H1 (cell line): ENCODE measurements around the gene CYP1A2. TPM values are rescaled to one million over a fixed set of nuclear protein-coding genes. Genes with fewer than 3 reads are reported as not detected.

Source experiments
- CTCF ChIA-PET: fragments of 300-600 bp; sonication (Branson Sonifier 250); formaldehyde crosslinking; loops from one replicate; lab custom pipeline; 2021; ENCODE audit not compliant: partially characterized antibody; lab: Charles Lee
- POLR2A ChIA-PET: fragments of 300-600 bp; sonication (Branson Sonifier 250); formaldehyde crosslinking; loops from one replicate; lab custom pipeline; 2021; ENCODE audit warnings: inconsistent platforms; ENCODE audit not compliant: partially characterized antibody; lab: Charles Lee
- DNase-seq, 2 experiments: peaks; one replicate each; pipeline versions ENCODE4 v3.0.0 to v3.0.0-alpha.2; 2010 to 2022; ENCODE audit warnings: low spot score in 2 of 2, low read depth in 1 of 2, mixed read lengths in 1 of 2
- FAIRE-seq: peaks from 2 replicates; lab custom pipeline; 2011; peaks lifted over from hg19 to GRCh38; lab: Jason Lieb, UNC
- H2AFZ ChIP-seq: 2 replicates; pipeline ENCODE4 v1.8.1; 2012; ENCODE audit warnings: low read length, inconsistent platforms
- H2AK5ac ChIP-seq: 2 replicates; pipeline ENCODE4 v1.6.1; 2013; ENCODE audit warnings: low read depth, low read length
- H2BK120ac ChIP-seq: replicated peaks from 2 replicates; pipeline ENCODE3; 2013; ENCODE audit warnings: low read depth, low read length, inconsistent platforms
- H2BK12ac ChIP-seq: 2 replicates; pipeline ENCODE4 v1.6.1; 2013; ENCODE audit warnings: low read depth, low read length
- H2BK15ac ChIP-seq: 2 replicates; pipeline ENCODE4 v1.6.1; 2013; ENCODE audit warnings: low read length
- H2BK20ac ChIP-seq: 2 replicates; pipeline ENCODE4 v1.6.1; 2013; ENCODE audit warnings: low read length
- H2BK5ac ChIP-seq: 2 replicates; pipeline ENCODE4 v1.6.1; 2013; ENCODE audit warnings: low read depth, low read length
- H3K14ac ChIP-seq: 2 replicates; pipeline ENCODE4 v1.6.1; 2013; ENCODE audit warnings: inconsistent platforms; ENCODE audit not compliant: insufficient read length
- H3K18ac ChIP-seq: 2 replicates; pipeline ENCODE4 v1.6.1; 2013; ENCODE audit warnings: low read length; ENCODE audit errors: extremely low read depth
- H3K23ac ChIP-seq: 2 replicates; pipeline ENCODE4 v1.6.1; 2013; ENCODE audit warnings: inconsistent platforms; ENCODE audit not compliant: insufficient read length
- H3K23me2 ChIP-seq: 2 replicates; pipeline ENCODE4 v1.6.1; 2013; ENCODE audit warnings: low read depth, low read length
- H3K27ac ChIP-seq: 2 replicates; pipeline ENCODE4 v1.6.1; 2011; ENCODE audit warnings: low read depth, low read length, inconsistent platforms
- H3K27me3 ChIP-seq, 4 experiments: replicated peaks in 1 of 4; 1 replicate in 1 of 4; 2 replicates in 3 of 4; pipeline versions ENCODE4 v1.6.1 to v1.8.1; 2011 to 2013; ENCODE audit warnings: low read length in 3 of 4, mild to moderate bottlenecking in 3 of 4, inconsistent platforms in 2 of 4, mixed read lengths in 2 of 4, moderate library complexity in 1 of 4; ENCODE audit not compliant: control insufficient read depth in 3 of 4, insufficient read depth in 3 of 4; ENCODE audit errors: extremely low read depth in 1 of 4
- H3K36me3 ChIP-seq, 4 experiments: 2 replicates each; pipeline versions ENCODE4 v1.6.1 to v1.8.1; 2011 to 2013; ENCODE audit warnings: mild to moderate bottlenecking in 4 of 4, low read length in 3 of 4, moderate library complexity in 2 of 4, control low read depth in 1 of 4, inconsistent platforms in 1 of 4; ENCODE audit not compliant: insufficient read depth in 4 of 4, control insufficient read depth in 2 of 4
- H3K4ac ChIP-seq: replicated peaks from 2 replicates; pipeline ENCODE3; 2013; ENCODE audit warnings: low read length, low read depth, mixed read lengths, inconsistent platforms; ENCODE audit not compliant: insufficient read length
- H3K4me1 ChIP-seq, 4 experiments: replicated peaks in 1 of 4; 1 replicate in 1 of 4; 2 replicates in 3 of 4; pipeline versions ENCODE4 v1.6.1 to v1.8.1; 2011 to 2013; ENCODE audit warnings: low read length in 3 of 4, inconsistent platforms in 2 of 4, mixed read lengths in 1 of 4; ENCODE audit not compliant: insufficient read depth in 4 of 4, control insufficient read depth in 3 of 4
- H3K4me2 ChIP-seq, 2 experiments: 2 replicates each; pipeline versions ENCODE4 v1.6.1 to v1.8.1; 2011 to 2013; ENCODE audit warnings: low read depth in 2 of 2, low read length in 2 of 2, control low read depth in 1 of 2, inconsistent platforms in 1 of 2, mild to moderate bottlenecking in 1 of 2; ENCODE audit not compliant: insufficient read depth in 1 of 2
- H3K4me3 ChIP-seq, 4 experiments: fragments of 200-600, 300-600 bp in 1 of 4; sonication (generic), shearing (Covaris generic), sonication (Bioruptor Twin) in 1 of 4; 2 replicates each; pipeline versions ENCODE4 v1.5.1 to v1.8.1; 2011 to 2016; ENCODE audit warnings: low read length in 4 of 4, low read depth in 3 of 4, control low read depth in 2 of 4, inconsistent platforms in 2 of 4, mild to moderate bottlenecking in 2 of 4, mixed read lengths in 1 of 4, moderate library complexity in 1 of 4; ENCODE audit not compliant: insufficient read depth in 2 of 4; ENCODE audit errors: extremely low read depth in 1 of 4
- H3K56ac ChIP-seq: replicated peaks from 2 replicates; pipeline ENCODE3; 2013; ENCODE audit warnings: low read depth, mild to moderate bottlenecking, mixed read lengths, low read length, inconsistent platforms; ENCODE audit not compliant: insufficient read length
- H3K79me1 ChIP-seq: 2 replicates; pipeline ENCODE4 v1.6.1; 2013; ENCODE audit warnings: low read depth, low read length, control low read depth
- H3K79me2 ChIP-seq, 2 experiments: 2 replicates each; pipeline versions ENCODE4 v1.6.1 to v1.8.1; 2012 to 2013; ENCODE audit warnings: low read length in 2 of 2, mild to moderate bottlenecking in 2 of 2, inconsistent platforms in 1 of 2; ENCODE audit not compliant: insufficient read depth in 2 of 2, control insufficient read depth in 1 of 2
- H3K9ac ChIP-seq, 4 experiments: replicated peaks in 1 of 4; 1 replicate in 1 of 4; 2 replicates in 3 of 4; pipeline versions ENCODE4 v1.6.1 to v1.8.1; 2011 to 2013; ENCODE audit warnings: low read depth in 3 of 4, low read length in 3 of 4, control low read depth in 2 of 4, mild to moderate bottlenecking in 2 of 4, moderate library complexity in 2 of 4, inconsistent platforms in 1 of 4; ENCODE audit errors: extremely low read depth in 1 of 4
- H3K9me3 ChIP-seq, 2 experiments: 2 replicates each; pipeline versions ENCODE4 v1.6.1 to v1.8.1; 2012 to 2013; ENCODE audit warnings: mild to moderate bottlenecking in 2 of 2, moderate library complexity in 2 of 2, control low read depth in 1 of 2, inconsistent platforms in 1 of 2, low read depth in 1 of 2, low read length in 1 of 2, mixed read lengths in 1 of 2; ENCODE audit not compliant: insufficient read depth in 2 of 2
- H4K20me1 ChIP-seq, 2 experiments: replicated peaks in 1 of 2; 2 replicates each; pipeline versions ENCODE3 to v1.8.1; 2011 to 2013; ENCODE audit warnings: inconsistent platforms in 2 of 2, low read length in 2 of 2, mild to moderate bottlenecking in 1 of 2; ENCODE audit not compliant: insufficient read depth in 2 of 2, control insufficient read depth in 1 of 2
- H4K5ac ChIP-seq: 2 replicates; pipeline ENCODE4 v1.6.1; 2013; ENCODE audit warnings: low read length, low read depth, mixed read lengths, inconsistent platforms; ENCODE audit not compliant: insufficient read length
- H4K8ac ChIP-seq: 2 replicates; pipeline ENCODE4 v1.8.0; 2013; ENCODE audit warnings: mild to moderate bottlenecking, moderate library complexity, low read length, inconsistent platforms; ENCODE audit not compliant: insufficient read depth; ENCODE audit errors: extremely low read depth
- H4K91ac ChIP-seq: replicated peaks from 2 replicates; pipeline ENCODE3; 2013; ENCODE audit warnings: low read length, mixed read lengths, inconsistent platforms; ENCODE audit not compliant: insufficient read length
- ATF2 ChIP-seq: IDR thresholded peaks from 2 replicates; pipeline ENCODE4 v1.6.1; 2012; ENCODE audit warnings: low read length, inconsistent platforms
- CHD2 ChIP-seq: IDR thresholded peaks from 2 replicates; pipeline ENCODE4 v1.6.1; 2012; ENCODE audit warnings: low read length, improper control_type of control experiment
- CREB1 ChIP-seq: IDR thresholded peaks from 2 replicates; pipeline ENCODE4 v1.6.1; 2012; ENCODE audit warnings: inconsistent platforms
- RFX5 ChIP-seq: IDR thresholded peaks from 2 replicates; pipeline ENCODE4 v1.6.1; 2011; ENCODE audit warnings: low read depth, low read length, improper control_type of control experiment, borderline replicate concordance
- RXRA ChIP-seq: IDR thresholded peaks from 2 replicates; pipeline ENCODE4 v1.6.1; 2011; ENCODE audit warnings: low read depth, mild to moderate bottlenecking, low read length, moderate library complexity; ENCODE audit not compliant: insufficient read depth
- SIN3A ChIP-seq, 2 experiments: IDR thresholded peaks in 1 of 2; conservative IDR thresholded peaks in 1 of 2; 2 replicates each; pipeline ENCODE4 v1.6.1; 2011 to 2012; ENCODE audit warnings: low read length in 2 of 2, improper control_type of control experiment in 1 of 2, low read depth in 1 of 2, mild to moderate bottlenecking in 1 of 2
- SP1 ChIP-seq: IDR thresholded peaks from 2 replicates; pipeline ENCODE4 v1.6.1; 2011; ENCODE audit warnings: low read depth, low read length
- SP4 ChIP-seq: IDR thresholded peaks from 2 replicates; pipeline ENCODE4 v1.6.1; 2012; ENCODE audit warnings: low read length, inconsistent platforms
- TBP ChIP-seq: IDR thresholded peaks from 2 replicates; pipeline ENCODE4 v1.6.1; 2011; ENCODE audit warnings: low read depth, low read length, improper control_type of control experiment
- WGBS, 2 experiments: shearing (Covaris generic) in 1 of 2; methylation state at CpG; one replicate each; pipeline versions ENCODE4 v1.1.6 to v1.1.7; 2013 to 2015; ENCODE audit warnings: low lambda C conversion rate in 2 of 2, mixed read lengths in 2 of 2, inconsistent platforms in 1 of 2, low coverage in 1 of 2, missing lambda C conversion rate in 1 of 2; ENCODE audit not compliant: insufficient replicate concordance in 2 of 2, insufficient coverage in 1 of 2, insufficient read length in 1 of 2; ENCODE audit errors: extremely low coverage in 1 of 2, missing lambda C conversion rate in 1 of 2; 5-methylcytosine and 5-hydroxymethylcytosine counted together
- polyA plus RNA-seq, 7 experiments: library from polyadenylated mRNA; depleted of rRNA in 3 of 7; stranded (reverse) in 5 of 7; unstranded in 2 of 7; fragments of >200 nt in 5 of 7; fragments of 200-250 nt in 2 of 7; gene quantifications; 1 replicate in 5 of 7; 2 replicates in 1 of 7; 4 replicates in 1 of 7; pipeline versions ENCODE4 v1.2.1 to v1.2.3, GENCODE V29; 2011 to 2013; ENCODE audit warnings: missing spikeins in 2 of 7, mixed read lengths in 2 of 7
- total RNA-seq: library from RNA; stranded (reverse); fragmentation: NEBNext Ultra II Directional; extraction: Animal tissue kit (Norgen Biotek cat#: 25700); gene quantifications from 2 replicates; pipeline ENCODE4 v1.2.1, GENCODE V29; 2021
- TF ChIP-seq, protein P1 (sequence below): IDR thresholded peaks from 2 replicates; pipeline ENCODE4 v1.6.1; 2012; ENCODE audit warnings: inconsistent platforms

Gene CYP1A2
- total and polyA plus RNA-seq, 2 of the 8 experiments (the other 6 are each of a cell fraction or from before 2014, with no cell fraction given) = not detected

- H3K27me3 ChIP-seq = no peaks in the 10 kb centered on the region
- POLR2A ChIA-PET = interaction anchor here (0.6 to 1.6 kb wide), 2 partner anchors 179 to 320 kb away, joined by 4 read pairs; no protein-coding TSS in a partner anchor
These were observed 54.3 kb downstream of the CYP1A2 start for GRCh38 chr15:74802862-74803447.

More at GRCh38 chr15:74802862-74803447, 54.3 kb downstream of the CYP1A2 start:
- Histone ChIP-seq H2BK15ac (no peak overlapping the region), H3K27ac (no peak overlapping the region), H3K23ac (no peak overlapping the region), H3K9ac (no peak overlapping the region), H3K79me1 (no peaks in the 10 kb centered on the region), H3K36me3 (peaks cover 0 to 14% (median 0%) of the 10 kb centered on the region in 4 experiments; a peak in 1 of 8 replicates), H3K18ac (no peak overlapping the region), H2BK20ac (no peak overlapping the region), H3K4me2 (no peak overlapping the region), H3K9me3 (no peaks in the 10 kb centered on the region), H3K4me1 (peaks cover 0 to 5% (median 2%) of the 10 kb centered on the region in 4 experiments; a peak in 3 of 7 replicates), H4K8ac (peak overlapping the region; percentile 63; the same call in 1 of the 2 replicates), H4K91ac (no peak overlapping the region), H3K4ac (no peak overlapping the region), H3K4me3 (no peak overlapping the region), H3K14ac (no peak overlapping the region), H2AFZ (no peak overlapping the region), H3K79me2 (no peaks in the 10 kb centered on the region), H2BK120ac (no peak overlapping the region), H2AK5ac (no peak overlapping the region), H4K20me1 (peaks cover 2 to 13% of the 10 kb centered on the region in 2 experiments), H3K56ac (no peak overlapping the region), H2BK5ac (no peak overlapping the region), H2BK12ac (no peak overlapping the region), H3K23me2 (no peaks in the 10 kb centered on the region), H4K5ac (no peak overlapping the region)
- DNase-seq = no peak
- 92% methylated on average over 27 of the region's 31 CpGs; no CpG with 5 or more reads in 1 of the 2 experiments for WGBS, 2 experiments
- CTCF ChIA-PET = interaction anchor here (0.6 to 17.1 kb wide), 9 partner anchors 8 to 181 kb away, joined by 3 to 543 read pairs (median 4); partner anchors contain the start of gene CSK
- FAIRE-seq = no peak
- TF ChIP-seq ATF2 (no peak), CREB1 (no peak), SIN3A (conservative IDR thresholded peaks at IDR 0.05 in 1 of 2, IDR thresholded peaks at IDR 0.05 in 1 of 2; ENCODE audit: low read depth in 1 of 2, low read length in 2 of 2) (no peak), RXRA (no peak), RFX5 (no peak), CHD2 (no peak), SP1 (no peak), TBP (no peak), SP4 (no peak)
- TF ChIP-seq, protein P1, sequence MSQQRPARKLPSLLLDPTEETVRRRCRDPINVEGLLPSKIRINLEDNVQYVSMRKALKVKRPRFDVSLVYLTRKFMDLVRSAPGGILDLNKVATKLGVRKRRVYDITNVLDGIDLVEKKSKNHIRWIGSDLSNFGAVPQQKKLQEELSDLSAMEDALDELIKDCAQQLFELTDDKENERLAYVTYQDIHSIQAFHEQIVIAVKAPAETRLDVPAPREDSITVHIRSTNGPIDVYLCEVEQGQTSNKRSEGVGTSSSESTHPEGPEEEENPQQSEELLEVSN = no peak
